Activated CD4-positive, alpha-beta T cell treated with anti-CD3 and anti-CD28 coated beads for 48 hours (primary cell): ENCODE measurements around the gene SLC9B2.
"Not testable (repeated sequence)": the region's sequence is repeated elsewhere in the genome, so short reads cannot be mapped to it uniquely, and the experiment has no call there.

Experiments
- DNase-seq: peaks from one replicate; pipeline ENCODE4 v3.0.0-alpha.2; 2020

Gene SLC9B2

GRCh38 chr4:103012551-103012950 is 64.0 kb downstream of the SLC9B2 start:
- DNase-seq: no peak

GRCh38 chr4:103012060-103012459 is 64.5 kb downstream of the SLC9B2 start:
- DNase-seq: no peak

- DNase-seq: no peak
These were observed 65.1 kb downstream of the SLC9B2 start for GRCh38 chr4:103011378-103012025.

GRCh38 chr4:103010804-103011203 is 65.8 kb downstream of the SLC9B2 start:
- DNase-seq: no peak

GRCh38 chr4:103008875-103009729 is 67.5 kb downstream of the SLC9B2 start:
- DNase-seq: no peak

- DNase-seq: no peak
These were observed 74.0 kb downstream of the SLC9B2 start for GRCh38 chr4:103002551-103002950.

- DNase-seq: no peak
These were observed 81.8 kb downstream of the SLC9B2 start for GRCh38 chr4:102994803-102995202.

- DNase-seq: not testable (repeated sequence)
These were observed 82.6 kb downstream of the SLC9B2 start for GRCh38 chr4:102993985-102994384.

GRCh38 chr4:102988429-102989020 is 88.0 kb downstream of the SLC9B2 start:
- no peak for DNase-seq

GRCh38 chr4:102981005-102981404 is 95.6 kb downstream of the SLC9B2 start:
- DNase-seq: no peak
